ENCODE results near the gene TESK2.

Gene TESK2

GRCh38 chr1:45340816-45341466 is 150.0 kb downstream of the TESK2 start:
- FAIRE-seq = no peak

DNA sequence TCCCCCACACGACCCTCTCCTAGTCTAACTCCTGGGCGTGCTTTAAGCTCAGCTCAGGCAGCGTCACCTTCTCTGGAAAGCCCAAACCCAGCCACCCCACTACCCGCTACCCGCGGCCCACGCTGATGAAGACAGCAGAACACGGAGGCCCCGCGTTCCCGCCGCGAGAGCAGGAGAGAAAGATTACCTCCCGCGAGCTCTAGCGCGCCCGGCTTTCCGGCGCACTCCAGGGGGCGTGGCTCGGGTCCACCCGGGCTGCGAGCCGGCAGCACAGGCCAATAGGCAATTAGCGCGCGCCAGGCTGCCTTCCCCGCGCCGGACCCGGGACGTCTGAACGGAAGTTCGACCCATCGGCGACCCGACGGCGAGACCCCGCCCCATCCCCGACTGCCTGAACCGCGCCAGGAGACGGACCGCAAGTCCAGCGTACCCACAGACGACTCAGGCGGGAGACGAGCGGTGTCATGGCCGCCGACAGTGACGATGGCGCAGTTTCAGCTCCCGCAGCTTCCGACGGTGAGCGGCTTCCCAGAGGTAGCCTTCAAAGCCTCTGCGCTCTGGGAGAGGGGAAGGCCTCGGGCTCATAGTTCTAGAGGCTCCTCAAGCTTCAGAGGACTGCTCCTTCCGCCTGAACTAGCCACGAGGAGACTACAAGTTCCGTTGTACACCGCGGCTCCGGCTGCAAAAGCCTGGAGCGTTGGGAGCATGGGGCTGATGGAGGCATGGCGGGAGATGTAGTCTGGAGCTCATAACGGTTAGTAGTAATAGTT is 151.0 kb downstream of the TESK2 start, which contains the start of the genes MUTYH and TOE1:
Gene MUTYH, minus strand, starts transcription at position 652 of the 770 bp plus-strand sequence. CDS start 5,935 bp downstream, outside the sequence.
Gene TOE1, plus strand, starts transcription at position 382 of the 770 bp plus-strand sequence. Its CDS starts 83 bp downstream, at position 465.
- peak; percentile 72 for FAIRE-seq
- peak; percentile 88 for DNase-seq (ENCODE audit: insufficient read length, low spot score)

More at GRCh38 chr1:45340816-45341466, 150.0 kb downstream of the TESK2 start:
- no peak for DNase-seq (ENCODE audit: insufficient read length, low spot score)

GRCh38 chr1:45337630-45338325 is 153.2 kb downstream of the TESK2 start:
- DNase-seq (ENCODE audit: insufficient read length, low spot score) (no peak), FAIRE-seq (no peak)

- FAIRE-seq (no peak), DNase-seq (ENCODE audit: insufficient read length, low spot score) (no peak)
These were observed 155.1 kb downstream of the TESK2 start for GRCh38 chr1:45335855-45336324.

DNA sequence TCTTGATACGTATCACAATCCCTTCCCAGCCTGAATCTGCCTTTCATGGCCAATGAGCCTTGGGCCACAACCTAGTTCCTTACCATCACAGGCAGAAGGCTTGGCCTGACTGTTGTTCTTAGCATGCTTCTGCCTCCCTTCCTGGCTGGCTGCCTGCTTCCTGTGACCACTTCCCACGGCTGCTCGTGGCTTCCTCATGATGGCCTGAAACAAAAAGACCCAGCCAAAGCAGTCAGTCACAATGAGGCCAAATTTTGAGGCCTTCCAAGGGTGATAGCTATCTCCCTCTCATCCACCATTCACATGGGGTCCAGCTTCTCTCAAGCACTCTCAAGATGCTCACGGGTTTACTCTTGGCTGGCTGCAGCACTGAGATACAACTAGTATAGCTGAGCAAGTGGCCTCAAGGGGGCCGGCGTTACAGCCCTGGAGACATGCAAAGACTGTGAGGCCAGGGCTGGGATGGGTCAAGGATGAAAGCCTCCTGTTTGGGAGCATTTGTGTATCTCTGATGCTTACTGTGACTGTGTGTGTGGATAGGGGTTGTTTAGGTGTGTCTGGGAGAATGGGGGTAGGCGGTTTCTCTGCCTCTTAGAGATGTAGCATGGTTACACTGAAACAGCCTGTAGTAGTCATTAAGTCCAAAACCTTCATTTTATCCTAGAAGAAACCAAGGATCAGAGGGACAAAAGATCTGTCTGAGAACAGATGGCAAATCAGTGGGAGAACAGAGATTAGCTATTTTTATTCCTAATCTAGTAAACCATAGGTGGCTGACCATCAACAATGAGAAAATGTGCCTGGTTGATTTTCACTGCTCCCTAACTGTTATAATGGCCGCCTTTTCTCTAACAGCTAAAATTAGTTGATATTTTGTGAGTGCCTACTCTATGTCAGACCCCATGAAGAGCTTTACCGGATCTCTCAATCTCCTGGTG is 156.4 kb downstream of the TESK2 start:
- no peak for FAIRE-seq

DNA sequence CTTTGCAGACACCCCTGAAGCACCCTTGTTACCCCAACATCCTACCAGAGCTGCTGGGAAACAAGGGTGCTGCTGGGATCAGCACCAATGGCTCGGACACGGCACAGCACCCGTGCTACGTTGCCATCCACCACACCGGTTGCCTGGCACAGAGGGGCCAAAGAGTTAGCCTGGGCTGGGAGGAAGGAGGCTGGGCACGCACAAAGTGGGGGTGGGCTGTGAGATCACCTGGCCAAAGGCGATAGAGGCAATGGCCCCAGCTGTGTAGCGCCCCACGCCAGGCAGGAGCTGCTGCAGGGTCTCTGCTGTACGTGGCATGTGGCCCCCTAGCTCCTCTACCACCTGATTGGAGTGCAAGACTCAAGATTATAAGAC is 158.6 kb downstream of the TESK2 start:
- DNase-seq (ENCODE audit: insufficient read length, low spot score) (no peak), FAIRE-seq (no peak)

More for the DNA sequence above, 156.4 kb downstream of the TESK2 start:
- DNase-seq (ENCODE audit: insufficient read length, low spot score) = no peak

- DNase-seq (ENCODE audit: insufficient read length, low spot score) (no peak), FAIRE-seq (no peak)
These were observed 159.3 kb downstream of the TESK2 start for GRCh38 chr1:45331436-45332345.

DNA sequence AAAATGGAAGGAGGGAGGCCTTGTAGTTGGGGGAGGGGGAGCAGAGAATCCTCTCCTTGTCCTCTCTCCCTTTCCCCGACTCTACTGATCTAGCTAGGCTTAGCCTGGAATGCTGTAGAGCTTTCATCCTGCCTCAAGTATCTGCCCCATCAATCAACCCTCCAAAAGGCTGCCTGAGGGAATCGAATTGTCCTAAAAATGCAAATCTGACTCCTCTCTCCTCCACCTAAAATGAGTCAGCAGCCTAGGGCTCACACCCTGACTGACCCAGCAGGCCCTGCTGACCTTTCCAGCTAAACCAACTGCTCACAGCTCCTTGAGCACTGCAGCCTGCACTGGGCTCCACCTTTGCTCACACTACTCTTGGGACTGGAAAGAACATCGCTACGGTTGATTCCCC is 161.5 kb downstream of the TESK2 start:
- DNase-seq (ENCODE audit: insufficient read length, low spot score) (no peak), FAIRE-seq (no peak)

DNA sequence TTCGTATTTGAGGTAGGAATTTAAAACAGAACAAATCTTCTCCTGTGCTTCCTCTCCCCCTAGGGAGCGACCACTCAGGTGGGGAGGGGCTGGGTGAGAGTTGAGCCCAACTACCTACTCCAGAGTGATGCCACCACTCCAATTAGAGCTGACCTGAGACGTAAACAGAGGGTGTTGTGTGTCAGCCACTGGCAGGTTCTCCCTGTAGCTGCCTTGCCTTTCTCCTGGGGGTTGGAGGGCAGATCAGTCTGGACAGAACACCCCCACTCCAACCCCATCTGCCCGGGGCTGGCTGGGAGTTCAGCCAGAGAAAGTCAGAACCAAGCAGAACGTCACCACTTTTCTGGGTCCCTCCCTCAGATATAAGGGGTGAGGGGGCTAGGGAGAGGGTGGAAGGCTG is 162.3 kb downstream of the TESK2 start:
- FAIRE-seq (no peak), DNase-seq (ENCODE audit: insufficient read length, low spot score) (no peak)

DNA sequence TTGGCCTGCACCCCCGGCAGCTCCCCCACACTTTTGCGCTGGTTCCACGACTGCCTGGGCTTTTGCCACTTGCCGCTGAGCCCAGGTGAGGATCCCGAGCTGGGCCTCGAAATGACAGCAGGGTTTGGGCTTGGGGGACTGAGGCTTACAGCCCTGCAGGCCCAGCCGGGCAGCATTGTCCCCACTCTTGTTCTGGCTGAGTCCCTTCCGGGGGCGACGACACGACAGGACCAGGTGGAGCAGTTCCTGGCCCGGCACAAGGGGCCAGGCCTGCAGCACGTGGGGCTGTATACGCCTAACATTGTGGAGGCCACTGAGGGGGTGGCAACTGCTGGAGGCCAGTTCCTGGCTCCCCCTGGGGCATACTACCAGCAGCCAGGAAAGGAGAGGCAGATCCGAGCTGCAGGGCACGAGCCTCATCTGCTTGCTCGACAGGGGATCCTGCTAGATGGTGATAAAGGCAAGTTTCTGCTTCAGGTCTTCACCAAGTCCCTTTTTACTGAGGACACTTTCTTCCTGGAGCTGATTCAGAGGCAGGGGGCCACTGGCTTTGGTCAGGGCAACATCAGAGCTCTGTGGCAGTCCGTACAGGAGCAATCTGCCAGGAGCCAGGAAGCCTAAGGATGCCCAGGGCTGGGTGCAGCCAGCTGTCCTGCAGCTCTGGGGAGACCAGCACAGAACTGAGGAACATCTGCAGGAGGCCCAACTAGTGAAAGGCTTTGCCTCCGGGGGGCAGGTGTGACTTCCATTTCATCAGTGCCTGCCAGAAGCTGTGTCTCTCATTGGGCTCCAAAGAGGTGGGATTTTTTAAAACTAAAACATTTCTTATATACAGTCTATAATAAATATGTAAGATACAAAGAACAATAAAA is 163.1 kb downstream of the TESK2 start:
- no peak for FAIRE-seq
- DNase-seq (ENCODE audit: insufficient read length, low spot score) = no peak

DNA sequence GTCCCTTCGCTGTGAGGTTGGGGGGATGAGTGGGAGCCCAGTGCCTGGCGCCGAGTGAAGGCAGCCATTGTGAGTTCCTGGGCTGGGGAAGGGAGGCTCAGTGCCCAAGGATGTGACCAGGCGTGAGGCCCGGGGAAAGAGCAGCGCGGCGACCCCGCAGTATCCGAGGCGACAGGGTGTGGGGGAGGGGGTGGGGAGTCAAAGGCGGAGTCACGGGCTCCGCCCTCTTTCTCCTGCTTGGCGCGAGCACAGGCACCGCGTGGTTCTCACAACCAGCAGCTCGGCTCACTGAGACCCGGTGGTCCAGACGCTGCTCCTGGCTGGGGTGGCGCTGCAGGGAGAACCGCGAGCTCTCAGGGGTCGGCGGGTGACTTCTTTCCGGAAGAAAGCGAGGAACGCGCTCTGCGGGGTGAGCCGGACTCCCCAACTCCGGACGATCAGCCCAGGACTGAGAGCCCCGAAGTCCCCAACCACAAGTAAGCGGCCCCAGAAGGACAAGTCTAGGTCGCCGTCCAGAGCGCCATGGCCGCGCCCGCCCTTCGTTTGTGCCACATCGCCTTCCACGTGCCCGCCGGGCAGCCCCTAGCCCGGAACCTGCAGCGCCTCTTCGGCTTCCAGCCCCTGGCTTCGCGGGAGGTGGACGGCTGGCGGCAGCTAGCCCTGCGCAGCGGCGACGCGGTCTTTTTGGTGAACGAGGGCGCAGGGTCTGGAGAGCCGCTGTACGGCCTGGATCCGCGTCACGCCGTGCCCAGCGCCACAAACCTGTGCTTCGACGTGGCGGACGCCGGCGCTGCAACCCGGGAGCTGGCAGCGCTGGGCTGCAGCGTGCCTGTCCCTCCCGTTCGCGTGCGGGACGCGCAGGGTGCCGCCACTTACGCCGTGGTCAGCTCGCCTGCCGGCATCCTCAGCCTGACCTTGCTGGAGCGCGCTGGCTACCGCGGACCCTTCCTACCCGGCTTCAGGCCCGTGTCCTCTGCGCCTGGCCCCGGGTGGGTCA is 164.0 kb downstream of the TESK2 start, which contains the start of gene HPDL:
Gene HPDL, plus strand, starts transcription at position 269 of the 997 bp plus-strand sequence. Its CDS starts 254 bp downstream, at position 523.
- DNase-seq (ENCODE audit: insufficient read length, low spot score) (no peak), FAIRE-seq (no peak)

- DNase-seq (ENCODE audit: insufficient read length, low spot score) (no peak), FAIRE-seq (no peak)
These were observed 165.0 kb downstream of the TESK2 start for GRCh38 chr1:45325851-45326506.

DNA sequence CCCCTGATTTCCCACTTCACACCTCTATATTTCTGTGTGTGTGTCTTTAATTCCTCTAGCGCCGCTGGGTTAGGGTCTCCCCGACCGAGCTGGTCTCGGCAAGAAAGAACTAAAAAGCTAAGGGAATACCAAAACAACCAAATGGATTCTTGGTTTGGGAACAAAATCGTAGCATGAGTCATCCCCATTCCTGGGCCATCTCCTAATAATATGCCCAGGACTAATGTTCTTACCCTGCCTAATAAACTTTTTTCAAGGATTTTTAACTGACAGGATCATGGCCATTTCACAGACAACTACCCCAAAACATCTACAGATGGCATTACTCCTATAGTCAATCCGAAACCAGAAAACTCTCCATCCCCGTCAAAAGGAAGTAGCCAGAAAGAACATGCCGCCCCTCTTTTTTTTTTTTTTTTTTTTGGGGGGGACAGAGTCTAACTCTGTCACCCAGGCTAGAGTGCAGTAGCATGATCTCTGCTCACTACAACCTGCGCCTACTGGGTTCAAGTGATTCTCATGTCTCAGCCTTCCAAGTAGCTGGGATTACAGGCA is 168.4 kb downstream of the TESK2 start:
- FAIRE-seq (no peak), DNase-seq (ENCODE audit: insufficient read length, low spot score) (no peak)

- DNase-seq (ENCODE audit: insufficient read length, low spot score) (no peak), FAIRE-seq (no peak)
These were observed 169.5 kb downstream of the TESK2 start for GRCh38 chr1:45321444-45321843.

DNA sequence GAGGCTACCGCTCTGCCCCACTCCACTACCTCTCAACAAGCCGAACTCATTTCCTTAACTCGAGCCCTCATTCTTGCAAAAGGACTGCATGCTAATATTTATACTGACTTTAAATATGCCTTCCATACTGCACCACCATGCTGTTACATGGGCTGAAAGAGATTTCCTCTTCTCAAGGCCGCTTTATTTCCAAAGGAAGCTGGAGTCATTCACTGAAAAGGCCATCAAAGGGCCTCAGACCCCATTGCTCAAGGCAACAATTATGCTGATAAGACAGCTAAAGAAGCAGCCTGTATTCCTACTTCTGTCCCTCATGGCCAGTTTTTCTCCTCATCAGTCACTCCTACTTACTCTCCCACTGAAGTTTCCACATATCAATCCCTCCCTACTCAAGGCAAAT is 171.2 kb downstream of the TESK2 start:
- no peak for FAIRE-seq
- DNase-seq (ENCODE audit: insufficient read length, low spot score) = no peak

GRCh38 chr1:45317166-45317565 is 173.8 kb downstream of the TESK2 start:
- FAIRE-seq = no peak
- DNase-seq (ENCODE audit: insufficient read length, low spot score) = no peak

Data from HTR-8/SVneo (cell line).